GM19468 (cell line): ENCODE data around the gene ATP5ME.
A peak's percentile ranks its signal among the peaks of the same experiment; 100 is the strongest.
"Not testable (repeated sequence)": the region's sequence is repeated elsewhere in the genome, so short reads cannot be mapped to it uniquely, and the experiment has no call there.

Experiments used
- ATAC-seq: cut with Tn5 transposase; IDR thresholded peaks from one replicate; pipeline ENCODE4 v1.9.1; 2021; ENCODE audit warnings: mild to moderate bottlenecking, moderate library complexity, moderate number of reproducible peaks; ENCODE audit not compliant: unreplicated experiment; ENCODE audit errors: extremely low read depth

ATP5ME gene

DNA sequence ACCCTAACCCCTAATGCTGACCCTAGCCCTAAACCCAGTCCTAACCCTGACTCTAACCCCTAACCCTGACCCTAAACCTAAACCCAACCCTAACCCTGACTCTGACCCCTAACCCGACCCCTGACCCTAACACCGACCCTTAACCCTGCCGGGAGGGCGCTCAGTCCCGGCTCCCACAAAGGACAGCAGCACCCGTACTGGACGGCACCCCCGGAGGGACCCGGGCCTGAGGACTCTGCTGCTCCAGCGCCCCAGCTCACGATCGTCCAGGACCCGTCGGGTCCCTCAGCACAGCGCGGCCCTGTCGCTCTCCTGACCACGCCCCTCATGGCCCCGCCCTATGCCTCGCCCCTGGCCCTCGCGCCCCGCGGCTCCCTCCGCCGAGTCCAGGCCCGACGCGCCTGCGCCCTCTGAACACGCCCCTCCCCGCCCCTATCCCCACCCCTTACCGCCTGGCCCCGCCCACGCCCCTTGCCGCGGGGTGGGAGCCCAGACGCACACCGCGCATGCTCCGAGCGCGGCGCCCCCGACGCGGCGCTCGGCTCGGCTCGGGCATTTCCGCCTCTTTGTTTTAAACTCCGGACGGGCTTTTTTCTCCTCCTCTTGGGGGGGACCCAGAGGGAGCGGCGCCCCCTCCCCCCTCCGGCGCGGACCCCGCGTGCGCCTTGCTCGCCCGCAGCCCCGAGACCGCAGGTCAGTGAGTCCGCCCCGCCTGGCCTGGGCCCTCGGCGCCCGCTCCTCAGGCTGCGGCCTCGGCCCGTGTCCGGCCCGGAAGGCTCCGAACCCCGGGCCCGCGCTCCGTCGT, 31.4 kb upstream of the ATP5ME start, which contains the start of gene PCGF3:
PCGF3 (plus strand) TSS at position 555 of the 805 bp plus-strand sequence. CDS start 27,849 bp downstream, outside the sequence.
- peak; percentile 49 for ATAC-seq

DNA sequence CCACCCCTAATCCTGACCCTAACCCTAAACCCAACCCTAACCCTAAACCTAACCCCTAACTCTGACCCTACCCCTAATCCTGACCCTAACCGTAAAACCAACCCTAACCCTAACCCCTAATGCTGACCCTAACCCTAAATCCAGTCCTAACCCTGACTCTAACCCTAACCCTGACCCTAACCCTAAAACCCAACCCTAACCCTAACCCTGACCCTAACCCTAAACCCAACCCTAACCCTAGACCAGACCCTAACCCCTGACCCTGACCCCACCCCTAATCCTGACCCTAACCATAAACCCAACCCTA, 30.8 kb upstream of the ATP5ME start:
- ATAC-seq, result no peak

DNA sequence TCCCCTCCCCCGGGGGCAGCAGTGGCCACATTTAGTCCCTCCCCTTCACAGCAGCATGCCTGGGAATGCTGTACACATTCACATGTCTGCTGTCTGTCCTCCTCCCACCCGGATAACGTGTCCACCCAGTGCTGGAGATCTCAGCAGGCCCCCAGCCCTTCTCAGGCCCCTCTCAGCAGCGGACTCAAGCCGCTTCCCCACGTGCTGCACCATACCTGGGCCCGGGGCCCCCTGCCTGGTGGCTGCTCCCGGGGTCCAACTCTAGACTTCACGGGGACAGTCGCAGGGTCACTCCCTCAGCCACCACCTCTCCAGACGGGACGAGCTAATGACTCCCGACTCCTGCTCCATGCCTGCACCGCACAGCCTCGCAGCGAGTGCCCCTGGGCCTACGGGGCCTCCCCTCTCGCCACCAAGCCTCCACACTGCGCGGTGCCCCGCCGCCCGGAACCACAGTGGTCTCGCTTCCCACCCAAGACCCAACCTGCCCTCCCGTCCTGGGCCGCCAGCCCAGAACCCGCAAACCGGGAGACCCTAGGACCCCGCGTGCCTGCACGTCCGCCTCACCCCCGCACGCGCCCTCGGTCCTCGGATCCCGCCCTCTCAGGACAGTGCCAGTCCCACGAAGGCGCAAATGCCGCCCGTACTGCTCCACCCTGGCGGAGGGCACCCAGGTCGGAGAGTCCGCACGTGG, 30.3 kb upstream of the ATP5ME start:
- ATAC-seq, result no peak

- ATAC-seq, result no peak
Observed at GRCh38 chr4:703336-704197, 29.5 kb upstream of the ATP5ME start.

DNA sequence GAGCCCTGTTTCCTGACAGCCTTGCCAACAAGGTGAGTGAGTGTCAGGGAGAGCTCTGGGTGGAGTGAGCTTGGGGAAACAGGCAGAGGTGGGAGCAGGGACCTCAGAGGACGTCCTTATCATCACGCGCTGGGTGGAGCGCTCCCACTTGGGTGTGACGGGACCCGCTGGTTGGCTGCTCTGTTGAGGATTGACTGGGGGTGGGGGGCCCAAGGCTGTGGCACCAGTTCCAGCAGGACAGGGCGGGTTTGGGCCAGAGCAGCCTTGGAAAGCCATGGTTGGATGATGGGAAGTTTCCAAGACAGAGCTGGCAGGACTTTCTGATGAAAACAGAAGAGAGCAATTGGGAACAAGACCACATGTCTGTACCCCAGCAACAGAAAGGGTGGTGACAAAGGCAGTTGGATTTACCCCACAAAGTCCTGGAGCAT, 28.6 kb upstream of the ATP5ME start:
- no peak for ATAC-seq

DNA sequence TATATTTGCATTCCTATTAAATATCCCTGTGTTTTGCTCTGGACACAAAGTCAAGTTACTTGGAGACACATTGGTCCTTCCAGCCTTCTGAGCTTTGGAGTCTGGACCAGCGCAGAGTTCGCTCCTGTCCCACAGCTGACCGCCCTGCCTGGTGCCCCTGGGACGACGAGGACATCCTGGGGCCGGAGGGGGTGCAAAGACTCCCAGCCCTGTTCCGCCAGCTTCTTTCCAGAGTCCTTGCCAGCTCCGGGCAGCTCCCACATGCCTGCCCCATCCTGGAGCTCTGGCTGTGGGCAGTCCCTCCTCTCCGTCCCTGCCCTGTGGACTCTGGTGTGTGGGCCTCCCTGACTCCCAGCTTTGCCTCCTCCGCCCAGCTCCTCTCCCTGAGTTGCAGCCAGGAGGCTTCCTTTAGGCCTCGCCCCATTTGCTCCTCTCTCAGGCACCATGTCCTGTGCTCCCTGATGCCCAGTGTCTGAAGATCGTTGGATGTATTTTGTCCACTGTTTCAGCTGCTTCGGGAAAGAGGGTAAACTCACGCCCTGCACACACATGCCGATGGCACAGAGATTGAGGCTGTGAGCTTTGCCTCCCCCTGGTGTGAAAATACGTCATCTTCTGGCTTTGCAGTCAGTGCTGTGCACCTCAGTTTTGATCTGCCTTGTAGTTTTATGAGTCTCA, 26.6 kb upstream of the ATP5ME start:
- no peak for ATAC-seq

- ATAC-seq, result no peak
Observed at GRCh38 chr4:699816-700580, 25.9 kb upstream of the ATP5ME start.

DNA sequence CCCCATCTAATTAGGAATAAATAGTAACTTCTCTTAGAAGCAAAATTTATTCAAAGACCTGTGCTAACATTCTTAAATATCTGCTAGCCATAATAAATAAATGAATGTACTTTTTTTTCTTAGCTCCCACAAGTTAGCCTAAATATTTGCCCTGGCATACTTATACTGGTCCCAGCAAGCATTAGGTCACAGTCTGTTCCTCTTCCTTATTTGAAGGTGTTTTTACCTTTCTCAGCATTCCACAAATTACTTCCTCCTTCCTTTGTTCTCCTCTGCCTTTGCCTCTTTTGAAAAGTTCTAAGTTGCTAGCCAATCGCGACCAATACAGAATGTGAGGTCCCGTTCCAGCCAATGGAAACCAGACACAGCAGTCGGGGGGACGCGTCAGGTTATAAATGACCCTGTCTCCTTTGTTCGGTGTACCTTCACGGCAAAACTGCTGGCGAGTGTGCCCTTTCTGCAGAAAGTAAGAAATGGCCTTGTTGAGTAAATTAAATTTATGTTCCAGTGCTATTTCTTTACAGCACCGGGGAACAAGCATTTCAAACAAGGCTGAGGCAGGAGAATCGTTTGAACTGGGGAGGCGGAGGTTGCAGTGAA, 20.4 kb upstream of the ATP5ME start:
- not testable (repeated sequence) for ATAC-seq

GRCh38 chr4:692771-693554, 18.9 kb upstream of the ATP5ME start:
- no peak for ATAC-seq

GRCh38 chr4:689723-690122, 15.6 kb upstream of the ATP5ME start:
- no peak for ATAC-seq

GRCh38 chr4:688854-689681, 15.0 kb upstream of the ATP5ME start, which contains the start of gene SLC49A3:
Gene SLC49A3 (minus strand): TSS chr4:689151. CDS start chr4:689127, 24 bp downstream.
- no peak for ATAC-seq

- ATAC-seq, result no peak
Observed at GRCh38 chr4:687971-688853, 14.1 kb upstream of the ATP5ME start.

DNA sequence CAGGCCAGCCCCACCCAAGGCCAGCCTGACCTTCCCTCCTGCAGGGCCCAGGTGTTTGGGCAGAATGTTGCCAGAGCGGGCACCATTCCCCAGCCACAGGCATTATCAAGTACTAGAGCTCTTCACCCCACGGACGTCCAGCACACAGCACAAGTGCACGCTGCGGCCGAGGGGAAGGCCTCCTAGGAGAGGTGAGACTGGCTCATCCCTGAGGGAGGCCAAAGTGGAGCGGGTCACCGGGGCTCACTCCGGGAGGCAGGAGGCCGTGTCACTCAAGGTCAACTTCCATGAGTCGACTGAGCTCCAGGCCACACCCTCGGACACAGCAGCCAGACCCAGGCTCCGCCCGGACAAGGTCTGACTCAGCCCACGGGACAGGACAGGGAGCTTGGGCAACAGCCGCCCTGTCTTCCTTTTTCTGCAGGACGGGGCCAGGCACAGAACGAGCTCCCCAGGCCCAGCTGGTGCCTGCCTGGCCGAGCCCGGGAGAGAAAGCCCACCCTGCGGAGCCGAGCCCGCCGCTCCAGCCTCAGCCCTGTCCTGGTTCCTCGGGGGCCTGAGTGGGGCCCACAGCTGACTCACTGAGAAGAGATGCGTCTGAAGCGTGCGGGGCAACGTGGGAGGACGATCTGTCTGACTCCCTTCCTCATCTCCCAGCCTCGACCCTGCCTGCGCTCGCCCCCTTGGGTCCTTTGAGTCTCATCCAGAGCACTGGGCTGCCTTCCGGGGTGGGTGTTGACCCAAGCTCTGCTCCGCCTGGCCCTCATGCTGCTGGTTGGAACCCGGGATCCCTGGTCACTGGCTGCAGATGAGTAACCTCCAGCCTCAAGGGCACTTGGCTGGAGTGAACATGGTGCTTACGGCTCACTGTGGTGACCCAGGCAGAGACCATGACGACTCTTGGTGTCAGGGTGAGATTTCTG, 13.2 kb upstream of the ATP5ME start:
- ATAC-seq, result no peak

DNA sequence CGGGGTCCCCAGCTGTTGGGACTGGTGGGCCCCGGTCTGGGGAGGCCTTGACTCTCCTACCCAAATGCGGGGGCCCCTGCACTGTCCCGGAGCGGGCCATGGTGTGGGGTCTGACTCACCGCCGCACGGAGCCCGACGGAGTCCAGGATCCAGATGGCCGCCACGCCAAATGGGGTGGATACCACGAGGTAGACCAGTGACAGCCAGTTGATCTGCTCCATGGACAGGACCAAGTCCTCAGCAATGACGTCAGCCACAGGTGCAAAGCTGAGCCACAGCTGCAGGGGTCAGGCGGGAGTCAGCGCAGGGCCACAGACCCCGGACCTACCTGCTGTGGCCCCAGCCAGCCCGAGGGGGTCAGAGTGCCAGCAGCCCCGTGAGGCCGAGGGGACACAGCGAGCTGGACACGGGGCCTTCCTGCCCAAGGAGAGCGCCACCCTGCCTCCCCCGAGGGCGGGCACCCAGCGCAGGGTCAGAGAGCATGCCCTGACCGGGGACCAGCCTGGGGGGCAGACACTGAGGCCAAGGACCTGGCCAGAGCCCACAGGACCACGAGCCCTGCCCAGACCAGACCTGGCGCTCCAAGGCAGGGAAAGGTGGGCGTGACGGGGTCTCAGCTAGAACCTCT, 12.5 kb upstream of the ATP5ME start:
- no peak for ATAC-seq
